GM21723 (cell line): ENCODE data around the gene LHX6.
A peak's percentile ranks its signal among the peaks of the same experiment; 100 is the strongest.

Experiments used
- ATAC-seq: cut with Tn5 transposase; IDR thresholded peaks from one replicate; pipeline ENCODE4 v1.9.1; 2021; ENCODE audit warnings: mild to moderate bottlenecking, moderate library complexity; ENCODE audit not compliant: unreplicated experiment

Gene LHX6

DNA sequence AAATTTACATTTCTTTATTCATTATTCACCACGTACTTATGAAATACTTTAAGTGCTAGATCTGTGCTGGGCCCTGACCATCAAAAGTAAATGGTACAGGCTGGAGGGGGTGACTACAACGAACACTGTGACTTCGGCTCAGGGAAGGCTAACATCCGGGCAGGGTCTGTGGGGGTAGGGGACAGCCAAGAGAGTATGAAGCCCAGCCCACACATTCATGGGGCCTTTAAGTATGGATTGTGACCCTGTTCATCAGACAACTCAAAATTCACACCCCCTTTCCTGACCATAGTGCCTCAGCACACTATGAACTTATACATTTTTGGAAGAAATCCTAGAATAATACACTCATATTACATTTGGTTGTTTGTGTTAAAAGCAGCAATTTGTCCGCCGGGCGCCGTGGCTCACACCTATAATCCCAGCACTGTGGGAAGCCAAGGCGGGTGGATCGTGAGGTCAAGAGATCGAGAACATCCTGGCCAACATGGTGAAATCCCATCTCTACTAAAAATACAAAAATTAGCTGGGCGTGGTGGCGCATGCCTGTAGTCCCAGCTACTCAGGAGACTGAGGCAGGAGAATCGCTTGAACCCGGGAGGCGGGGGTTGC lies 35.7 kb downstream of the LHX6 start:
- no peak for ATAC-seq

DNA sequence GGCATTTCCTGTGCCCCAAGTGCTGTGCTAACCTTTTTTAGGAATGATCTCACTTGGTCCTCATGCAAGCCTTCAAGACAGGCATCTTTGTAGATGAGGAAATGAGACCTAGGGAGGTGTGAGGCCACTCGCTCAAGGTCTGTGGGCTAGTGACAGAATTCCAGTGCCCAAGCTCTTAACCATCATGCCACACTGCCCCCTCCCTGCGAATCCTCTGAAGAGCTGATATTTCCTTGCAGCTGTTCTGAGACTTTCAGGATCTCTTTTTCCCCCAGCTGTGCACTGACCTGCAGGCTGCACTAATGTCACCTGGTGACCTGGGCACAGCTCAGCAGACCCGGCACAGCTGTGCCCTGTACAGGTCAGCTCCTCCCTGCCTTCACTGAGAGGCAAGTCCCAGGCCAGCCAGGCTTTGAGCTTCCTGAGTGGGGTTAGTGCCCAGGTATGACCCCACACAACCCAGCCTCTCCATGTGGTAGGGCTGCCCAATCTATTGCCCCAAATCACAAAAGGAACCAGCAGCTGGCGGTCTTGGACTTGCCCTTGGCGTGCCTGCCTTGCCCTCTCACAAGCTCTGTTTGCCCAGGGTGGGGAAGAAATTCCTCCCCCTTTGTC lies 36.4 kb downstream of the LHX6 start:
- ATAC-seq, result no peak

DNA sequence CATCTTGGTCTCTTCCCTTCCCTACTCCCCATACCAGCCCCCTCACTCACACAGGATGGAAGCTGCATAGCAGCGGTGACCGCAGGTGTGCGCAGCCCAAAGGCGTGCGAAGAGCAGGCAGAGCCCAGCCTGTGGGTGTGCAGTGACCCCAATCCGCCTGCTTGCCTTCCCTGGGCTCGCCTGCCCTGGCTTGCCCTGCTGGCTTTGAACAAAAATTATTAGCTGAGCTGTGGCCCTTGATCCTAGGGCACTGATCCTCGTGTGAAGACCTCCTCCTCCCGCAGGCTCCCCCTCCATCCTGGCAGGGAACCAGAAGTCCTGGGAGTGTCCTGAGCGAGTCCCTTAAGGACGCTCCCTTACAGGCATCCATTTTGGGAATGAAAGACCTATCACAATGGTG lies 37.2 kb downstream of the LHX6 start:
- no peak for ATAC-seq

DNA sequence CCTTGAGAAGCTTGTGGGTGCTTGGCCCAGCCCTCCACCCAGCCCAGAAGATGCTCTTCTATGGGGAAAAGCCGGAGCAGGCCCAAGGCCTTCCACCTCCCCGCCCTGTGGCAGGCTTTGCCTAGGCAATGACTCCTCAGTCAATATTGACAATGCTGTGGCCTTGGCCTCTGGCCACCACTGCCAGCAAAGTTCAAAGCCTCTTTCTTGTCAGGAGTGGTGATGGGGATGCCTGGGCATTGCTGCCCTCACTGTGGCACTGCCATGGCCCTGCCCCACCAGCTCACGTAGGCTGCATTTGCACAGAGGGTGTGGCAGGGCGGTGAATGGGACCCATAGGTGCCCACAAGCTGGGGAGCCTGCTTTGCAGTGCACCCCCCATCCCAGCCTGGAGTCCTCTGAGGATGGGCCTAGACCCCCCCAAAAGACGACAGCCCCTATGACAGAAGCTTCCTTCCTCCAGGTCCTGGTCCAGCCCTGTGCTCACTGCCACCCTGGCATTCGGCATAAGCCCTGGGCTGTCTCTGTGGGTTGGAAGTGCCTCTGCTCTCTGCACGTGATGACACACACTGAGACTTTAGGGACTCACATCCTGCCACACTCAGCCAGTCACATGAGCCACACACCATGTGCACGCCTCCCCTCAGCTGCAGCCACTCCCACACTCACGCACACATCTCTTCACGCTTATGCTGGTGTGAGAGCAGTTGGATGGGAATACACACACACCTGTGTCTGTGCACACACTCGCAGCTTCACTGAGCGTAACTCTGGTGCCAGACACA lies 38.0 kb downstream of the LHX6 start:
- ATAC-seq, result no peak

DNA sequence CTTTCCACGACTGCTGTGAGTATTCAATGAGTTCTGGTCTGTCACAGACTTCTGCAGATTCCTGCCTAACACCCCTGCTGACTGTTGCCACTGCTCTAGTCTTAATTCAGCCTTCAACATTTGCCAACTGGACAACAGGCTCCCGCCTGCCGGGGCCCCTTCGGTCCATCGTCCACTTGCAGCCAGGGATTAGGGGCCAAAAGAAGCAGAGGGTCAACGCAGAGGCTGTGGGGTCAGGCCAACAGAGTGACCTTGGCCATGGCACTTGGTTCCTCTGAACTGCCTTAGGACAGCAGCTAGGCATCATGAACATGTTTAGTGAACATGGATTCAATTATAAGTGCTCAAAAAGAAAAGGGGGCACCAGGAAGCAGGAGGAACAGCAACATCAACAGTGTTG lies 40.4 kb downstream of the LHX6 start:
- ATAC-seq, result no peak

DNA sequence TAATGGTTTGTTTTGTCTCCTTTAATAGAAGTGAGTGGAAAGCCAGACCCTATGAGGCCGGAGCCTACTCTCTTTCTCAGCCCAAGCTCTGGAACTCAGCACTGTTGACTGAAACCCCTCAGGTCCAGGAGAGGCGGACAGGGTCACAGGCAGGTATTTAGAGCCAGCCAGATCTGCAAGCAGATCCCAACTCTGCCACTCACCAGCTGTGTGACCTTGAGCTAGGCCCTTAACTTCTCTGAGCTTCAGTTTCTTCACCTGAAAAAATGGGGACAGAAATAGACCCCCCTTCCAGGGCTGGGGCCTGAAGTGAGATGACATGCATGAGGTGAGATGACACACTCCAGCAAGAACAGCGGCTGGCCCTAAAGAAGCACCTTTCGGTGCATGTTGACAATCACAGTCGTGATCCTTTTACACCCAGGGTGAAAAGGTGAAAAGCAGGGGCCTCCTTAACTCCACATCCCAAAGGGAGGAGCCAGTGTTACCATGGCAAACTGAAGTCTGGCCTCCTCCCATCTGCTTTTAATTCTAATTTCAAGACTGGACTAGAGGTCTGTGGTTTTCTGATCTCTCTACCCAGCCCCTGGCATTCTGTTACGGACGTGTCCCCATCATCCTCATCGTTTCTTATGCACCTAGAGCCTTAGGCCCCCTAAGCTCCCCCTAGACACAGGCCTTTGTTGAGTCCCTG lies 41.8 kb downstream of the LHX6 start:
- no peak for ATAC-seq

DNA sequence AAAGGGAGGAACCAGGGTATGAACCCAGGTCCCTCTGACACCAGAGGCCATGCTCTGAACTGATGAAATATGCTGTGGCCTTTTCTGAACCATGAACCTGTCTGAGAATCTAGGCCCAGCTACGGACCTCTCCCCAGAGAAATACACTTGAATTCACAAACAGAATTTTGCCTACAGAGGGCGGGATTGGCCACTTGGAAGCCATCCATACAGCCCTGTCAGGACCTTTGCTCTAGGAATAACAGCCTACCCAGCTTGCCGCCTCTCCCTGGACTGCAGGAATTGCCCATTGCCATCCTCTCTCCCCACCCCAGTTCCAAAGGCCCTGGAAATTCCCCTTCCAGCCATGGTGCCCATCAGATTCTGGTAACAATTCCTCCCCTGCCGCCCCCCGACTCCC lies 42.5 kb downstream of the LHX6 start:
- no peak for ATAC-seq

DNA sequence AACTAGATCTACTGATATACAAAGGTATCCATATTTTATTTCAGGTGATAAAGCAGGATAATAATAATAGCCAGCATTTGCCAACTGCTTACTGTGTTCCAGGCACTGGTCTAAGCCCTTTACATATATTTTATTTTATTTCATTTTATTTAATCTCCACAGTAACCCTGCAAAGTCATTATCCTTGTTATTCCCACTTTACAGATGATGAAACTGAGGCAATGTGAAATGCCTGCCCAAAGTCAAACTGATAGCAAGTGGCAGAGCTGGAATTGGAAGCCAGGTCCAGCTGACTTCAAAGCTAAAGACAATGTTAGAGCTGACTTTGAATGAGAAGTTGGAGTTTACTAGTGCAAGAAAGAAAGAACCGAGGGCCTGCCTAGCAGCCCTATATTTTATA lies 44.2 kb downstream of the LHX6 start:
- ATAC-seq, result no peak

DNA sequence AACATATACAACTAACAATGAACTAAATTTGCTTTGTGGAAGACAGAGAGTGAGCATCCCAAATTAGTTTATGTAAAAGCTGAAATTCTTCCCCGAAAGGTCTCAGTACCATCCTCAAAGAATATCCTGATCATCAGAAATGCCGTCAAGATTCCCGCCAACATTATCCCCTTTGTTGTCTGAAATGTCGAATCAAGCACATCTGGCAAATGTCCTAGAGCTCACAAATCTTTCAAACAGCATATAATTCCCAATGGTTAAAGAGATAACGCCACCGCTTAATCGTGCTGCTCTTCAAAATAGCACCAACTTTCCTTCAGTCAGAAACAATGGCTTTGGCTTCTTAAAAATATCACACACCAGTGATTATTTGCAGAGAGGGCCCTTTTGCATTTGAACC lies 45.3 kb downstream of the LHX6 start:
- ATAC-seq, result no peak

DNA sequence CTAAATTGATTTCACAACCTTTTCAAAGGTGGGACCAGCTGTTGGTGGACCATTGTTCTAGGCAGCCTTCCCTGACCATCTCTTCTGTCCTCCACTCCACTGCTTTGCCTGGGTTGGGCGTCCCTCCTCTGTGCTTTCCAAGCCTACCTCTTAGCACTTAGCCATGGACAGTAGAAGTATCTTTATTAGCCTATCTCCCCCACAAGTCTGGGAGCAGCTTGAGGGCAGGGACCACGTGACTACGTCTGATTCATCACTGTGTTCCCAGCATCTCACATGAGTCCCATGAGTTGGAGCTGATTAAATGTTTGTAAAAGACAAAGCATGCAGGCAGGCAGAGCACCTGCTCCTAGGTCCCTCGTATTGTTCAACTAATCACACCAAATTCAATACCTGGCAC lies 48.1 kb downstream of the LHX6 start:
- no peak for ATAC-seq

DNA sequence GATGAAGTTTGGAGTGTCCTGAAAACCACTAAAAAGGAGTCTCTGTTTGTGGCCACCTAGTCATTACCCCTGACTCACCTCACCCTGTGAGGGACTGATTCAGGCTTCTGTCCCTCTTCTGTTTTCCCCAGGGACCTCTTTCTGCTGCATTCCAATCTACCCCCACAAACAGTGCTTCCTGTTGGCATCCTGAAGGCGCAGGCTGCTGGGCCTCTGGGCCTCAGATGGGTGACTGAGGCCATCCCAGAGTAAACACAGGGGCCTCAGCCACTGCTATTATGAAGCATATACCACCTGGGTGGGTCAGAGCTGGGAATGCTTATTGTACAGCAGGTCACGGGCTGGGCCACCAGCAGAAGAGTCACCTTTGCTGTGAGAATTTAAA lies 49.1 kb downstream of the LHX6 start:
- ATAC-seq, result no peak

DNA sequence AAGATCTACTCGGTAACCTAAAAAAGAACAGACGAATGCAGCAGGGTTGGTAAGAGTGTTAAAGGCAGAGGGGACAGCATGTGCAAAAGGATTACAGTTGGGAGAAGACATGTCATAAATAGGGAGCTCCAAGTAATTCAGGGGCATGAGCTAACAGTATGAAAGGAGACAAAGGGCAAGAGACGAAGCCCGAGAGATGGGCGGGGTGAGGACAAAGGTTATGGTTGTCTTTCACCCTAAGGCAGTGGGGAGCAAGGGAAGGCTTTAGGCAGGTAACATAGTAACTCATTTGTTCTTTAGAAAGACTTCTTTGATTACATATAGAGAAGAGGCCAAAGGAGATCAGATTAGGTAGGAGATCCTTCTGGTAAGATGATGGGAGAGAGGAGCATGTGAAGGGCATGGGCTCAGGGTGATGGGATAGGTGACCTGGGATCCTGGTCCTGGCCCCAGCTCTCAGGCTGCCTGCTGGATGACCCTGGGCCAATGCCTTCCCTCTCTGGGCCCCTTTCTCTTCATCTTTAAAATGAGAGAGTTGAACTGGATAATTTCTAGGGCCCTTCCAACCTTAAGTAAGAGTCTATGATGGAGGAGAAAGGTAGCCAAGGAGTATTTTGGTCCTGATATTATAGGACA lies 49.6 kb downstream of the LHX6 start:
- ATAC-seq, result no peak

DNA sequence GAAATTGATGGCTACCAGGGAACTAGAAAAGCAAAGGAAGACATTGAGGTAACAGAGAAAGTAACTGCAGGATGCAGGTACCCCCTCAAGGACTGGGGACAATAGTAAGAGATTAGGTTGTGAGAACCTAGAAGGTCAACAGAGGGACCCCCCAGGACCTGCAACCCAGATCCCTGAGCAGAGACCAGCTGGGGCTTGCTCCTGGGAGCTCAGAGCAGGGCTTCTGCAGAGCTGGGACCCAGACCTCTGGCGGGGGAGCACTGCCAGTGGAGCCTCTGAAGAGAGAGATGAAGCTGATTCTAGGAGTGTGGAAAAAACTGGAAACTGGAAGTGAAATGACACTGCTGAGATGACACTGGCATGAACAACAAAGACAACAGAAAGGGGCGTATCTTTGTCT lies 51.8 kb downstream of the LHX6 start:
- no peak for ATAC-seq

DNA sequence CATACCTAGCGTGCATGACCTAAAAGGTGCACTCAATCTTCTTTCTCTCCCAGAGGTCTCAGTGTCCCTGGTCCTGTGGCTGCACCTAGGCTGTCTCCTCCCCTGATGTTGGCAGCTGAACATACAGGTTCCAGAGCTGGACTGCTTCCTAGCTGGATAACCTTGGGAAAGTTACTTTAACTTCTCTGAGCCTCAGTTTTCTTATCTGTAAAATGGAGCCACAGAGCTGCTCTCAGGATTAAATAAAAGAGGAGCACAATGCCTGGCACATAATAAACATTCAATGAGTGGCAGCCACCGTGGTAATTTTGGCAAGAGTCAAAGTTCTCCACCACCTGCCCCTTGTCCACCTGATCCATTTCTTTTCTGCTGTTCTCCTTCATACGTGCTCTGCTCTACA lies 55.1 kb downstream of the LHX6 start:
- no peak for ATAC-seq

DNA sequence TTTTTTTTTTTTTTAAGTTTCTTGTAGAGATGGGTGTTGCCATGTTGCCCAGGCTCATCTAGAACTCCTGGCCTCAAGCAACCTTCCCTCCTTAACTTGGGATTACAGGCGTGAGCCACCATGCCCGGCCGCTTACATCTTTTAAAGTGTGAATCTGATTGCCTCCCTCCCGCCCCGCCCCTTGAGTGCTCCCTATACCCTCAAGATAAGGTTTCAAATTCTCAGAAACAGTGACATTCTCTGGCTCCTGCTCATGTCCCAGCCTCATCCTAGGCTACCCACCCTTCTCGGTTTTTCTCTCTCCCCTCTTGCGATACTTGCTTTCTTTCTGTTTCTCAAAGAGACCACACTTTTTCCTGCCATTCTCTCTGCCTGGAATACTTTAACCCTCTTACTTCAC lies 56.6 kb downstream of the LHX6 start:
- ATAC-seq, result no peak

DNA sequence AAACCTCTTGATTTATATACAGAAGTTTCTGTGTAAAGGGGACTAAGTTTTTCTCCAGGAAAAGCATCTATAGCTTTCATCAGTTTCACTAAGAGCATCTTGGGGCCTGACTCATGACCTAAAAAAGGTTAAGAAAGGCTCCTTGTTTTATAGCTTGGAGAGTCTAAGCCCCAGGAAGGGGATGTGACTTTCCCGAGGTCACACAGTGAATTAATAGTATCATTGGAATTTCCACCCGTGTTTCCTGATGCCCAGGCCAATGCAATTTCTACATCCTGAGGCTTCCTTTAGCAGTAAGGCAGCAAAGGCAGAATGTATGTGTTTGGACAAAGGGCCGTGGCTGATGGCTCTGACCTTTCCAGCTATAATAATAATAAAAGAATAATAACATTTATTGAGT lies 60.4 kb downstream of the LHX6 start:
- no peak for ATAC-seq

DNA sequence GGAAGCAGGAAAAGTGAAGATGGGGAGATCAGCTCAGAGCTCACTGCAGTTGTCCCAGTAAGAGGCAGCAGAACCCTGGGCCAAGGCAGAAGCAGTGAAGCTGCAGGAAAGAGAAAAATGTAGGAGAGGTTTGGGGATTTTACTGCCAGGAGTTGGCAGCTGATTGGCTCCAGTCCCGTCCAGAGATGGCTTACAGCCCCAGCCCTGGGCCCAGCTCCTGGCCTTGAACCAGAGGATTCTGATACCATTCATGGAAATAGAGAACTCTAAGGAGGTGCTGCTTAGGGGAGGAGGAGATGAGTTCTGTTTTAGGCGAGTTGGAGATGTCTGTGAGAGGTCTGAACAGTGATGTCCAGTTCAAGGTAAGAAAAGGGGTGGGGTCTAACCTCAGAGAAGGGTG lies 64.5 kb downstream of the LHX6 start:
- no peak for ATAC-seq

DNA sequence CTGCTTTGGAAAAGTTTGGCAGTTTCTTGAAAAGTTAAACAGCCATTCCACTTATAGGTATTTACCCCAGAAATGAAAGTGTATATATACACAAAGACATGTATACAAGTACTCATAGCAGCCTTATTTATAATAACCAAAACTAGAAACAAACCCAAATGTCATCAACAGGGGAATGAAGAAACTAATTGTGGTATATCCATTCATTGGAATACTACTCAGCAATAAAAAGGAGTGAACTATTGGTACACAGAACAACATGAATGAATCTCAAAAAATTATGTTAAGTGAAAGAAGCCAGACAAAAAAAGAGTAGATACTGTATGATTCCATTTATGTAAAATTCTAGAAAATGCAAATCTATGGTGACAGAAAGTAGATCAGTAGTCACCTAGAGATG lies 66.3 kb downstream of the LHX6 start:
- no peak for ATAC-seq

DNA sequence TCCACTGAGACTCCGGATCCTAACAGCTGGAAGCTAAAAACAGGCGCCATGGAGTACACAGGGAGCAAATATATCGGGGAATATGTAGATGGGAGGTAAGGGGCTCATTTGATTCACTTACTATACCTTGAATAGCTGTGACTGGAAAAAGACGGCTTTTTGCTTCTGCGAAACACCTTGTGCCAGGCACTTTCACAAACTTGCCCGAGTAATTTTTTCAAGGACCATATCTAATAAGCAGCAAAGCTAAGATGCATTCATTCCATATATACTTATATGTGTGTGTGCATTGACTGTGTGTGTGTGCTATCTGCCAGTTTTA lies 68.9 kb downstream of the LHX6 start:
- ATAC-seq, result no peak

DNA sequence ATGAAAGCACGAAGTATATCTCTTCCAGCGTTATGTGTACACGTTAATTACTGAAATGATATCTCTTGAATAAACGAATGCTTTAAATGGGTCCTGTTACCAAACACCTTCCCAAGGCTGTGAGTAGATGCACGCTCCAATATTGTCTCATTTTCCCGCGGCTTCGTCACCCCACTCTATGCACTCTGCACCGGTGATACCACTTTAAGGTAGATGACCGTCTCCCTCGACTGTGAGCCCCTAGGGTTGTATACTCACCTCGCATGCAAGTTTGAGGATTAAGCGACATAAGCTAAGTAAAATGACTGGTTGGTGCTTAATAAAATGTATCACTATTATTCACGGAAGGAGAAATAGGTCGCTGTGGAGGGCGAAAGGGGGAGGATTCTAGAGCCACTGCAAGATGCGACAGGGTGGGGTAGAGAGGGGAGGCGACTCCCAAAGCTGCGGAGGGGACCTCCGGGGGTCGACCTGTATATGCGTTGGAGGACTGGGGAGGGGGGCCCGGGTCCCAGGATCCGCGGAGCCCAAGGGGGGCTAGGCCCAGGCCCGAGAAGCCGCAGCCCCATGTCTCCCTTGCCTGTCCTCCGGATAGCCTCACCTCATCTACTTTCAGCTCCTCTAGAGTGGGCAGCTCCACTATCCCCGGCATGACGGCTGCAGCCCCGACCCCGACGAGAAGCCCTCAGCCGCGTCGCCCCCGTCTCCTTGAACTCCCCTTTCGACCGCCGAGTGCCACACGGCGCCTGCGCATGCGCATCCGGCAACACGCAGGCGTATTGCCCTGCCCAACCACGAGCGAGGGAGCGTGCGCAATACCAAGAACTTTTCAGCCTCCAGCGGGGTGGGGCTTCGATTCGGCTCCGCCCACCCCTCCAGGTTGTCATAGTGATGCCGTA lies 69.5 kb downstream of the LHX6 start, which contains the start of the genes MORN5 and NDUFA8:
Gene MORN5, plus strand, starts transcription at position 883 of the 899 bp plus-strand sequence. CDS start 65 bp downstream, outside the sequence.
Gene NDUFA8, minus strand, starts transcription at position 754 of the 899 bp plus-strand sequence. Its CDS starts 102 bp downstream, at position 652.
- ATAC-seq, result peak; percentile 91
